Stimulated activated CD4-positive, alpha-beta T cell treated with anti-CD3 and anti-CD28 coated beads, Interleukin-1b, Interleukin-23, amount 100 ng/mL, for 4 hours (primary cell): ENCODE data around the gene ZFAND6.
"Not testable (repeated sequence)": the region's sequence is repeated elsewhere in the genome, so short reads cannot be mapped to it uniquely, and the experiment has no call there.

Experiments used
- DNase-seq, 2 donors: peaks; one replicate each; pipeline ENCODE4 v3.0.0-alpha.2; 2020; ENCODE audit warnings: low read depth in 2 of 2

ZFAND6 gene

DNA sequence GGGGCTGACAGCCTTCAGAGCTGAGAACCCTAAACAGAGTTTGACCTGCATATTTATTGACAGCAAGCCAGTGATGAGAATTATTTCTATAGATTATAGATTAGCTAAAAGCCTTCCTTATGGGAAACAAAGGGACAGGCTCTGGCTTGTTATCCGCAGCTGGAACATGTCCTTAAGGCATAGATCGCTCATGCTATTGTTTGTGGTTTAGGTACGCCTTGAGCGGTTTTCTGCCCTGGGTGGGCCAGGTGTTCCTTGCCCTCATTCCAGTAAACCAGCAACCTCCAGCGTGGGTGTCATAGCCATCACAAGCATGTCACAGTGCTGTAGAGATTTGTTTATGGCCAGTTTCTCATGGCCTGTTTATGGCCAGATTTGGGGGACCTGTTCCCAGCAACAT is 83.2 kb downstream of the ZFAND6 start:
- DNase-seq: no peak

DNA sequence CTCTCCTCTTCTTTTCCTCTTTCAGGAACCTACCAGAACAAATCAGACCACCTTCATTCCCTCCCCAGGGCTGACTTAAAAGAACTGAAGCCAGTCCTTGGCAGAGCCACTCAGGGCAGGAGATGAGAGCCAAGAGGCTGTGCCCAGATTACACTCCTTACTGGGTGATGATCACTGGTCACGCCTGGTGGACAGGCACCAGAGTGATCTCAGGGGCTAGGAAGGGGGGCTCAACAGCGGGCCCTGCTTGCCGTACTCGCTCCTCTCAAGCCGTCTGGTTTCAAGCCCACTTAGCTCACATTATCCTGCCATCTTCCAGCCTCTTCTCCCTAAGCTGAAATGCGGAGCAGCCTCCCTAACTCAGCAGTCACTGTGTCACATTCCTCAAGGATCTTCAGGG is 91.7 kb downstream of the ZFAND6 start:
- no peak for DNase-seq

DNA sequence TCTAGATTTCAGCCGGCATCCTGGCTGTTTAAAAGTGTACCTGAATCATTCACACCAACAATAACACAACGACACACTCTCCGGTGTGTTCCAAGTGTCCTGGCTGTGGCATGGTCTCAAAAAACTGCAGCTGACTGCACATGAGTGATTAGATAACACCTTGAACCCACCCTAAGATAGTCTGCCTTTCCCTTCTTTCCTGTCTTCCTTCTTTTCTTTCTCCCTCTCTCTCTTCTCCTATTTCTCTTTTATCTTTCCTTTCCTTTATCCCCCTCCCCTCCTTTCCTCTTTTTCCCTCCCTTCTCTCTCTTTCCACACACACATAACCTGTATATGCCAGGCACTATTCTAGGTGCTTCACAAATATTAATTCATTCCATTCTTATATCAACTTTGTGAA is 92.1 kb downstream of the ZFAND6 start:
- DNase-seq: no peak

DNA sequence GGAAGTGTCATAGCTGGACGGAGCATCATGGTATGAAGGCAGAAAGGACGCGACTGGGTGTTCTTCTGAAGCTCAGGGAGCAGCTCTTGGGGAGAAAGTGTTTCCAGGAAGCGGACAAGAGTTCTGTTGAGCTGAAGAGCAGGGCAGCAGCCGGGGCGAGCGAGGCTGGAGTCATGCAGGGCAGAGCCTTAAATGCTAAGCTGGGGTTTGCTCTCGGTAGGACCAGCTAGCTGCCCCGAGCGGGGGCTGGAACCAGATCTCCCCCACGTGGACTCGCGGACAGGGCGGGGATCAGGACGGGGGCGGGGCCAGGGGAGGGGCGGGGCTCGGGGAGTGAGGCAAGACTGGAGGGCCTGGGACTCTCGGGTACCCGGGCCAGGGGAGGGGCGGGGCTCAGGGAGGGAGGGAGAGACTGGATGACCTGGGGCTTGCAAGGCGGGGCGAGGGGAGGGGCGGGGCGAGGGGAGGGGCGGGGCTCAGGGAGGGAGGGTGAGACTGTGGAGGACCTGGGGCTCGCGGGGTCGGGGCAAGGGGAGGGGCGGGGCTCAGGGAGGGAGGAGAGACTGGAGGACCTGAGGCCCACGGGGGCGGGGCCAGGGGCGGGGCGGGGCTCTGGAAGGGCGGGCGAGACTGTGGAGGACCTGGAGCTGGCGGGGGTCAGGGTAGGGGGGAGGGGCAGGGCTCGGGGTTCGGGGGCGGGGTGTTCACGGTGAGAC is 92.9 kb downstream of the ZFAND6 start:
- peak; percentile 81 to 90 for DNase-seq

DNA sequence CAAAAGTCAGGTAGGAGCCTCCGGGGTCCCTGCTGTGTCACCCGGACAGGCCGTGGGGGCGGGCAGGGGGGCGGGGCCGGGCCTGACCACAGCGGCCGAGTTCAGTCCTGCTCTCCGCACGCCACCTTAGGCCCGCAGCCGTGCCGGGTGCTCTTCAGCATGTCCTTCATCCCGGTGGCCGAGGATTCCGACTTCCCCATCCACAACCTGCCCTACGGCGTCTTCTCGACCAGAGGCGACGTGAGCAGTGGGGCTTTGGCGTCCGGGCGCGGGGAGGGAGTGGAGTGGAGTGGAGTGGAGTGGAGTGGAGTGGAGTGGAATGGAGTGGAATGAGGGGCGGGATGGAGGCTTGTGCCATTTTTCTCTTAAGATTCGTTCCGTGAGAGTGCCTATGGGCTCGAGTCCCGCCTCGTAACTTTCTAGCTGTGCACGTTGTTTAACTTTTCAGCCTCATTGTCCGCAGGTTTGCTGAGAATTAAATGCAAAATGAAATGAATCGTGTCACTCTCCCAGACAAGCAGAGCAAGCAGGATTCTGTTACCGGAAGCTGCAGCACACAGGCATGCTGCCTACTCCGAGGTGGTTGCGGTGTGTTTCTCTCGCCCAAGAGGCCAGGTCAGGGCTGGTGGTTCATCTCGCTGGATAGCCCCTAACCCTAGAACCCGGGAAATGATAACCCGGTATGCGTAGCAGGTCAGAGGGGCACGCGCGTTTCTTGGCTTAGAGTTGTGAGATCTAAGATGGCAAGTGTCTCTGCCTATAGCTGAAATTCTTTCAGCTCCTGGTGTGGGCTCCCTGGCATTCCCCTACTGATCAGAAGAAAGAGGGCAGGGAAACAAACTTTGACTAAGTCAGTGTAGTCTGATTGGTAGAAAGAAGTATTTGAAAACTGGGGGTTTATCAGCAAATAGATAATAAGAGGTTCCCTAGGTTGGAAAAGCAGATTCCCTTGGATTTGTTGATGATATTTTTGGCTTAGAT is 93.7 kb downstream of the ZFAND6 start, which contains the start of gene FAH:
TSS of gene FAH (plus strand) at position 104 of the 981 bp plus-strand sequence. CDS start at position 160, 56 bp downstream.
- DNase-seq: peak in 1 of 2 donors; percentile 12

DNA sequence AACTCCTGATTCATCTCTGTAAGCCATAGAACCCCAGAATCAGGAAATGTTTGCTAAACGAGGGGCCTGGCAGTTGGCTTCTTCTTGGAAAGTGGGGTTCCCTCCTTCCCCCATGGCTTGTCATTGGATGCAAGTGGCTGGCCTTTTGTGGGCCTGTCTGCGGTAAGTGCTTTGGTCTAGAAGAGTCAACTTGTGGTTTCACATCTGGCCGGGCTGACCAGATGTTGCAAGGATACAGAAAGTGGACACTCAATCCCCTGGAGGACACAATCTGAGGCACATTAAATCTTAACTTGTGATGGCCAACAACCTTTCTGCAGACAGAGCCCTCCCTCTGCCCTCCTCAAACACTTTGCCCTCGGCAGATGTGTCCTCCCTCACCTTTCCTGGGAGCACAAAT is 94.4 kb downstream of the ZFAND6 start:
- DNase-seq: no peak

DNA sequence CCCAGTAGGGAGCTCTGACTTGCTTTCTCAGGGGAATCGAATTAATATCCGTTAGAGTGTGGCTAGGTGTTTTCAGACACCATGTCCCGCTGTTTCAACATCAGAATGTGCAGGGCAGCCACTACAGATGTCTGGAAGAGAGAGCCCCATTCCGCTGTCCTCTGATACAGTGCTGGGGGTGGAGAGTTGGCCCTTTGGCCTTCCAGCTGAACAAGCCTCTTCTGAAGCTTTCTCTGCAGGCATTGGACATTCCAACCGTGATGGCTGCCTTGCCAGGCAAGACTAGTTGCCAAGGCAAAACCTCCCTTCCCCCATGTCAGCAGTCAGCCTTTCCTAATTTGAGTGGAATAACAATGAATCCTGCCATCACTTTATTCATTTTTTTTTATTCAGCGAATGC is 94.9 kb downstream of the ZFAND6 start:
- DNase-seq: no peak

DNA sequence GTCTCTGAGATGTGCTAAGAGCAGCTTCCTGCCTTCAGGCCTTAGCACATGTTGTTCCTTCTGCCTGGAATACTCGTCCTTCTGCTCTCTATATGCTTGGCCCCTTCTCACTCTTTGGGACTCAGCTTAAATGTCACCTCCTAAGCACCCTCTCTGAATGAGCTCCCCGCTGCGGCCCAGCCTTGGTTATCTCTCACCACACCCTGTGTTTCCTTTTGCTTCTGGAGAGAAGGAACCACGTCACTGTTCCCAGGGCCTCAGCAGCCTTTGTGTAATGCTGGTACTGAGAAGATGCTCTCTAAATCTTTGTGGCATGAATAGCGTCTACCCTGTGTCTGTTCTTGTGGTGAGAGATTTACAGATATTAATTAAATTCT is 95.5 kb downstream of the ZFAND6 start:
- DNase-seq: no peak

DNA sequence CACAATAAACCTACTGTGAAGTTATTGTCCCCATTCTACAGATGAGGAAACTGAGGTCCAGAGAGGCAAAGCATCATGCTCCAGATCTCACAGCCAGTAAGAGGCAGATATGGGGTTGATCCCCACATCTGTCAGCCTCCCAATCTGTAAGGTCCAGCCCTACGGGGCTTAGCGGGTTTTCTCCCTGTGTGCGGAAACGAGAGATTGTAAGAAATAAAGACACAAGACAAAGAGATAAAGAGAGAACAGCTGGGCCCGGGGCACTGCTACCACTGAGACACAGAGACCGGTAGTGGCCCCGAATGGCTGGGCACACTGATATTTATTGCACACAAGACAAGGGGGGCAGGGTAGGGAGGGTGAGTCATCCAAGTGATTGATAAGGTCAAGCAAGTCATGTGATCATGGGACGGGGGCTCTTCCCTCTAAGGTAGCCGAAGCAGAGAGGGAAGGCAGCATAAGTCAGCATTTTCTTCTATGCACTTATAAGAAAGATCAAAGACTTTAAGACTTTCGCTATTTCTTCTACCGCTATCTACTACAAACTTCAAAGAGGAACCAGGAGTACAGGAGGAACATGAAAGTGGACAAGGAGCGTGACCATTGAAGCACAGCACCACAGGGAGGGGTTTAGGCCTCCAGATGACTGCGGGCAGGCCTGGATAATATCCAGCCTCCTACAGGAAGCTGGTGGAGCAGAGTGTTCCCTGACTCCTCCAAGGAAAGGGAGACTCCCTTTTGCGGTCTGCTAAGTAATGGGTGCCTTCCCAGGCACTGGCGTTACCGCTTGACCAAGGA is 96.1 kb downstream of the ZFAND6 start:
- DNase-seq: not testable (repeated sequence)

DNA sequence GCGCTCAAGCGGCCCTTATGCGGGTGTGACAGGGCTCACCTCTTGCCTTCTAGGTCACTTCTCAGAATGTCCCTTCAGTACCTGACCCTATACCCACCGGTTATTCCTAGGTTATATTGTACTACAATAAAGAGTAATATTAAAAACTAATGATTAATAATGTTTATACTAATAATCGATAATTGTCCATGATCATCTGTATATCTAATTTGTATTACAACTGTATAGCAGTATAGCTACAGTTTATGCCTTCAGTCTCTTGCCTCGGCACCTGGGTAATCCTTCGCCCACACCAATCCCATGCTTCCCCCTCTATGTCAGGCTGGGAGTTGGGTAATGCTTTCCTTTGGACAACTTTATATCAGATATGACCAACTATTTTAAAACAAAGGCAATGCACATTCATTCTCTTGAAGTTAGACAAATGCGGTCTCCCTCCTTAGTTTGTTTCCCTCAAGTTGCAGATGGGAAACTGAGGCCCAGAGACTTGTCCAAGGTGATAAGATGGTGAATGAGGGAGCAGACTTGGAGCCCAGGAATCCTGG is 96.8 kb downstream of the ZFAND6 start:
- DNase-seq: no peak

DNA sequence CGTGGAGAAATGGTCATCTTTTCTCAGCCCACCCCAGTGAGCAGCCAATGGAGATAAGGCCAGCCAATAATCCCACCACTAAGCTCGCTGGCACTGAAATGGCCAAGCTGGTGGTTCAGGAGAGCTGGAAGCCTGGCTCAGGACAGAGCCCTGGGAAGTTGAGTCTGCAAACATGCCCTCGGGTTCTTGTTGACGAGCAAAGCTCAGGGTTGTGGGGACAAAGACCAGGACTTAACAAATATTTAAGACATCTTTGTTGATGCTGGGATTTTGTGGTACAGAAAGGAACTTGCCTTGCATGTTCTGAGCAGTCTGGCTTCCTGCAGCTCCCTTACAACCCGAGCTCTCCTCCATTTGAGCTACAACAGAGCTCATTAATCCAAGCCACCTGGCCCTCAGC is 97.7 kb downstream of the ZFAND6 start:
- DNase-seq: no peak

DNA sequence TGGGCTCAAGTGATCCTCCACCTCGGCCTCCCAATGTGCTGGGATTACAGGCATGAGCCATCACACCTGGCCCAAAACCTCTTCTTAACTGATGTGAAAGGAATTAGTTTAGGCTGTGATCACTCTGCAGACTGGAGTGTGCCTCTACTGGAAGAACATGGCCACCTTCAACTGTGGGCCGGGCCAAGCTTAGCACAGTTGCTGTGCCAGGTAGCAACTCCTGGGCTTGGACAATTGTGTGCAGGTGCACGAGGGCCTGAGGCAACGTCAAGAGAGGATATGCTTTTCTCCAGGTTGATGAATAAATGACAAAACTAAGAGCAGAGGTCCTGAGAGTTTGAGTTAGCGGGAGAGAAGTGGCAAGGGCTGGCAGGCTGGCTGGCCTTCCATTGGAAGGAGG is 99.8 kb downstream of the ZFAND6 start:
- no peak for DNase-seq

DNA sequence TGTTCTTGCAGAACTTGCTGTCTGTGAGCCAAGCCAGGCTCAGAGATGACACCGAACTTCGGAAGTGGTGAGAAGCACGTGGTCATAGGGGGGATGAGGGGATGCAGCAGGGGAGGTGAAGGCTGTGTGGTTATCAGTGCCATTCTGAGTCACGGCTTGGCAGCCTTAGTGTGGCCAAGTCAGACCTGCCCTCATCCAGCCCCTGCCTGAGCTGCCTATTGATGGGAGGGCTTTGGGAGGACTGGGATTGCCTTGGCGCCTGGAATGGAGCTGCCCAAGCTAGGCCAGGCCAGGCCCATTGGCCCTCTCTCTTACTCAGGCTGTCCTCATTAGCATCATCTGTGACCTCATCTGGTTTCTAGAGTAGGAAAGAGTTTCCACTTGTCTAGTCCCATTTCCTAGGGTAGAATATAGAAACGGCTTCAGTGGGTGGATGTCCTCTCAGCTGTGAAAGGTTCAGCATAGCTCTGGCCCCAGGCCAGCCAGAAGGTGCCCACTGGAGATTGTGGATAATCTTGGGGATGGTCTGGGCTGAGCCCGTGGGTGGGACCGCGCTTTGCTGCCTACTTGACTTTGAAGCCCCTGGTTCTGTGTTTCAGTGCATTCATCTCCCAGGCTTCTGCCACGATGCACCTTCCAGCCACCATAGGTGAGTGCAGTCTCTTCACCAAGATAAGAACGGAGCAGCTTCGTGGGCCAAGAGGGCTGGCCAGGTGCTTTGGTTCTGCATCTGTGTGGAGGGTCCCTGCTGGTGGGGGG is 100.5 kb downstream of the ZFAND6 start:
- DNase-seq: no peak

DNA sequence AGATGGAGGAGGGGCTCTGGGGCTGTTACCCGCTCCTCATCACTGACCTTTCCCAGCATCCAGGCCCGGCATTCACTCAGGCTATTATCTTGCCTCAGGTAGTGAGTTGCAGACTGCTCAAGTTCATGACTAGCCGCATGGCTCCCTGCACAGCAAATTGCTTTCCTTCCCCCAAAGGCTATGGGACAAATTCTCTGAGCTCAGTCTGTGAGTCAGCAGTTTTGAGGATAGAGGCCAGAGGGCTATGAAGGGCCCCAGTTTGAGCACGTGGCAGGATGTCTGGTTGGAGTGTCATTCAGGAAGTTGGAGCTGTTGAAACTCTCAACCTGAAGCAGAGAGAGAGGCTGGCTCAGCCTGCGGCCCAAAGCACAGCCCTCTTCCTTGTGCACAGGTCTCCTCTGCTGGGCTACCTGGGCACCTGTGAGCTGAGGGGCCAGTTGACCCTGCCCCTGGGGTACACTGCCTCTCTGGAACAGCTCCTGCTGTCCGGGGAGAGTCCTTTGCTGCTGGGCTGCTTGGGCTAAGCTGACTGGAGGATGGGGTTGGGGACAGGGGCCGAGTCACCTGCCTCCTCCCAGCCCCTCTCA is 101.2 kb downstream of the ZFAND6 start:
- peak in 1 of 2 donors; percentile 5 for DNase-seq

DNA sequence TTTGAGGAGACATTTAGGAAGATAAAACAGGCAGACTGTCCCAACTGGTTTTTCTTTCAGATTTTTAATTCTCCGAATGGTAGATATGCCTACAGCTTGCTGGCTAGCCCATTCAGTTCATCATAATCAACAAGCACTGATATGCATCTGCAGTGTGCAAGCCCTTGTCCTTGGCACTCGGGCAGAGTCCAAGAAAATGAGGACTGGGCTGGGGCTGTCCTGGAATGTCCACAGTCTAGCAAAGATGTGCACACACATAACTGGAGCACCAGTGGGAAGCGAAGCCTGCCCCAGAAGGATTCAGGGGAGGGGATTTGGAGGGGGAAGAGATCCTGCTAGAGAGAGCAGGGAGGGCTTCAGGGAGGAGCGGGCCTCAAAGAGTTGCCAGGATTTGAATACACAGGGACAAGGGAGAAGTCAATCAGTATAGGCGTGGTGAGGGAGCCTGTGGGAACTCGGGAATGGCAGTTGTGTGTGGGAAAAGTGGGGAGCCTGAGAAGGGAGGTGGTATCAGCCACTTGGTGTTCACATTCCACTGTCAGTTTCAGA is 102.1 kb downstream of the ZFAND6 start:
- DNase-seq: no peak

DNA sequence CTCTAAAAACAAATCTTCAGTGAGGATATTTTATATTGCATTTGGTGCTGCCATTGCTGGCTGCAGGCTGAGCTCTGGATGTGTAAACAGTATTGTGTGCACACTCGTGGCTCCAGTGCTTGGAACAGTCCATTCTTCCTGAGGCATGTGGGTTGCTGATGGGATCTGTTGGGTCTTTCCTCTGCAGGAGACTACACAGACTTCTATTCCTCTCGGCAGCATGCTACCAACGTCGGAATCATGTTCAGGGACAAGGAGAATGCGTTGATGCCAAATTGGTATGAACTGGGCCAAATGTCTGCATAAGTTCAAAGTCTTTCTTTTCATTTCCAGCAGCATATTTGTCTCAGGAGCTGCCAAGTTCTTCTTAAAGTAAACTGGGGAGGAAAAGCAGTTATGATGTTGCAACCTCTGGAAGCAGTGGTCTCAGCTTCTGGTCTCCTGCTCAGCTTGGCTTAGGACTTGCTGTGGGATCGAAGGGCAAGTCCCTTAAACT is 102.6 kb downstream of the ZFAND6 start:
- no peak for DNase-seq

DNA sequence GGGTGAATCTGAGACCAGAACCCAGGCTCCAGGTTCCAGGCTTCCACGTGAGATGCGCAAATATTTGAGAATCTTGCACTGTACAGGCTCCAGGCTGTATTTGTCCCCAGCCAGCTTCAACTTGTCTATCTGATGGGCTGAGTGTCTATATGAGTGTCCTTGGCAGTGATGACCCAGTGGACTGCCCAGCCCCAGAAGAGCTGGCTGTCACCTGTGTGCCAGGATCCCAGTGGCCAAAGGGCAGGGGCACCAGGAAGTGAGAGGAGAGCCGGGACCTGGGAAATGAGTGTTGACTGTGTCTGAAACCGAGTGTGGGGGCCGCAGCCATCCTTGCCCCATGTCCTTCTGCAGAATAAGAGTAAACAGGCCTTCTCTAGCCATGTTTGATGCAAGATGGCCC is 103.7 kb downstream of the ZFAND6 start:
- no peak for DNase-seq

DNA sequence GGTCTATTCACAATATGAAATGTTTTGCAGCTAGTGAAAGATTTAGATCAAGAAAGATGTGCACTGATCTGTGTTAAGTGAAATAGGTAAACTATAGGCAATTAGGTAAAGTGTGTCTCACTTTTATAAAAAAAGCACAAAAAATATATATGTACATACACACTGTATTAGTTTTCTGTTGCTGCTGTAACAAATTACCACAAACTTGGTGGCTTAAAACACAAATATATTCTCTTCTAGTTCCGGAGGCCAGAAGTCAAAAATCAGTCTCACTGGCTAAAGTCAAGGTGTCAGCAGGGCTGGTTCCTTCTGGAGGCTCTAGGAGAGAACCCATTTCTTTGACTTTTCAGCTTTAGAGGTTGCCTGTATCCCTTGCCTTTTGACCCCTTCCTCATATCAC is 104.4 kb downstream of the ZFAND6 start:
- no peak for DNase-seq

DNA sequence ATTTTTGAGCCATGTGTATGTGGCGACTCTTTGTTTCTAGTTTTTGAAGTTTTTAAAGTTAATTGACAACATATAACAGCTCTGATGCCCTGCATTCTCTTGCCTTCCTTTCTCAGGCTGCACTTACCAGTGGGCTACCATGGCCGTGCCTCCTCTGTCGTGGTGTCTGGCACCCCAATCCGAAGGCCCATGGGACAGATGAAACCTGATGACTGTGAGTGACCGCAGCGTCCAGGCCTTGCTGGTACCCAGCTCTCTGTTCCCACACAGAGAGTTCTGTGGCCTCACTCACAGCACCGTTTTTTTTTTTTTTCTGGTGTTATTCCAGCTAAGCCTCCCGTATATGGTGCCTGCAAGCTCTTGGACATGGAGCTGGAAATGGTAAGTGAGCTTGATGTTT is 108.5 kb downstream of the ZFAND6 start:
- DNase-seq: no peak

DNA sequence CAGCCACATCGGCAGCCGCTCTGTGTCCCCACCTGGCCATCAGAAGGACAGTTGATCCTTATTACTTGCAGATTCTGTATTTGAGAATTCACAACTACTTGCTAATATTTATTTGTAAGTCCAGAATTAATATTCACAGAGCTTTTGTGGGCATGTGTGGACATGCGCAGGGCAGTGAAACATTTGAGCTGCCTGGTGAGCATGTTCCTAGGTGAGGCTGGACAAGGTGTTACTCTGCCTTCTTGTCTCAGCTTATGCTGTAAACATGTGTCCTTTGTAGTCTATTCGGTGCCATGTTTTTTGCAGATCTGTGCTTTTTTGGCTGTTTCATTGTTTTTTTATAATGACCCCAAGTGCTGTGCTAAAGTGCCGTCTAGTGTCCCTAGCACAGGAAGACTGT is 108.9 kb downstream of the ZFAND6 start:
- DNase-seq: no peak
